SU-DHL-6 (cell line): Measurements from ENCODE around the gene ASTN2.
"Not testable (repeated sequence)": the region's sequence is repeated elsewhere in the genome, so short reads cannot be mapped to it uniquely, and the experiment has no call there.

Source experiments
- H2AFZ ChIP-seq: fragments of 200-600 bp; sonication (generic); 2 replicates; pipeline ENCODE4 v1.6.1; 2014; ENCODE audit warnings: low read depth, mild to moderate bottlenecking, moderate library complexity, mixed read lengths, antibody characterized with exemption, low read length; ENCODE audit not compliant: severe bottlenecking
- H3F3A ChIP-seq: fragments of 200-600 bp; shearing (Covaris generic); 2 replicates; pipeline ENCODE4 v1.6.0; 2016; ENCODE audit warnings: antibody characterized with exemption, mild to moderate bottlenecking; ENCODE audit not compliant: insufficient read depth
- H3K27ac ChIP-seq: fragments of 200-600 bp; sonication (generic); 2 replicates; pipeline ENCODE4 v1.5.1; 2016; ENCODE audit warnings: low read depth, mild to moderate bottlenecking, low read length, moderate library complexity, mixed read lengths
- H3K27me3 ChIP-seq: fragments of 200-600 bp; sonication (generic), shearing (Covaris generic); 2 replicates; pipeline ENCODE4 v1.6.0; 2014; ENCODE audit warnings: mild to moderate bottlenecking, low read length
- H3K36me3 ChIP-seq: fragments of 200-600 bp; sonication (generic); 2 replicates; pipeline ENCODE4 v1.6.1; 2014; ENCODE audit warnings: mild to moderate bottlenecking, low read length, mixed read lengths
- H3K4me2 ChIP-seq: fragments of 300-600, 200-600 bp; shearing (Covaris generic), sonication (generic); 2 replicates; pipeline ENCODE4 v1.6.0; 2014; ENCODE audit warnings: low read length, low read depth, mild to moderate bottlenecking; ENCODE audit not compliant: poor library complexity, severe bottlenecking
- H3K4me3 ChIP-seq: fragments of 200-600 bp; sonication (generic); 2 replicates; pipeline ENCODE4 v1.5.1; 2014; ENCODE audit warnings: antibody characterized with exemption, low read length, mild to moderate bottlenecking, mixed read lengths; ENCODE audit not compliant: insufficient read depth, poor library complexity, severe bottlenecking
- H3K79me2 ChIP-seq: fragments of 200-600 bp; sonication (generic); 2 replicates; pipeline ENCODE4 v1.6.1; 2014; ENCODE audit warnings: mild to moderate bottlenecking, low read length, moderate library complexity; ENCODE audit not compliant: insufficient read depth
- H3K9ac ChIP-seq: fragments of 200-600 bp; sonication (generic); 2 replicates; pipeline ENCODE4 v1.7.0; 2014; ENCODE audit warnings: mild to moderate bottlenecking, low read length
- H3K9me2 ChIP-seq: fragments of 200-600 bp; sonication (generic); replicated peaks from 2 replicates; pipeline ENCODE4 v1.6.1; 2014; ENCODE audit warnings: low read length; ENCODE audit not compliant: insufficient read depth
- H3K9me3 ChIP-seq: fragments of 200-600 bp; sonication (generic); 2 replicates; pipeline ENCODE4 v1.6.1; 2014; ENCODE audit warnings: low read length, mixed read lengths; ENCODE audit not compliant: insufficient read depth
- H4K20me1 ChIP-seq: fragments of 200-600 bp; sonication (generic); 2 replicates; pipeline ENCODE4 v1.6.1; 2014; ENCODE audit warnings: low read depth, mild to moderate bottlenecking, antibody characterized with exemption, low read length, moderate library complexity, mixed read lengths
- CTCF ChIP-seq: fragments of 200-600 bp; sonication (generic); IDR thresholded peaks from one replicate; pipeline ENCODE4 v1.5.1; 2017; ENCODE audit warnings: antibody characterized with exemption, mild to moderate bottlenecking, low read length, moderate library complexity; ENCODE audit not compliant: insufficient read depth, poor library complexity, severe bottlenecking
- EZH2phosphoT487 ChIP-seq: fragments of 200-600 bp; sonication (generic), shearing (Covaris generic); conservative IDR thresholded peaks from 2 replicates; pipeline ENCODE4 v1.6.1; 2018; ENCODE audit warnings: mild to moderate bottlenecking, antibody characterized with exemption, low read length, moderate library complexity, mixed read lengths

Gene ASTN2

GRCh38 chr9:116891424-116891823 lies 523.4 kb downstream of the ASTN2 start:
- Histone ChIP-seq H3K4me3 (no peak overlapping the region), H3K9me3 (no peaks in the 10 kb centered on the region), H3K27me3 (no peaks in the 10 kb centered on the region)

GRCh38 chr9:116888476-116888875 lies 526.4 kb downstream of the ASTN2 start:
- H3K27me3 ChIP-seq, H3K4me2 ChIP-seq, H3K4me3 ChIP-seq, H3F3A ChIP-seq, H3K9me2 ChIP-seq, H2AFZ ChIP-seq, H3K9ac ChIP-seq, H3K9me3 ChIP-seq, H4K20me1 ChIP-seq, H3K36me3 ChIP-seq, H3K27ac ChIP-seq, H3K79me2 ChIP-seq: not testable (repeated sequence)

More at GRCh38 chr9:116891424-116891823, 523.4 kb downstream of the ASTN2 start:
- H3K36me3 ChIP-seq = no peaks in the 10 kb centered on the region
- no peaks in the 10 kb centered on the region for H3K9me2 ChIP-seq
- H3K9ac ChIP-seq = no peak overlapping the region
- no peaks in the 10 kb centered on the region for H4K20me1 ChIP-seq
- H3K79me2 ChIP-seq = no peaks in the 10 kb centered on the region
- H3F3A ChIP-seq = no peaks in the 10 kb centered on the region
- no peak overlapping the region for H3K4me2 ChIP-seq
- H2AFZ ChIP-seq = no peak overlapping the region
- TF ChIP-seq EZH2phosphoT487 (no peak), CTCF (no peak)
- H3K27ac ChIP-seq = no peak overlapping the region

- no peaks in the 10 kb centered on the region for H3K9me3 ChIP-seq
Observed at GRCh38 chr9:116888066-116888465, 526.8 kb downstream of the ASTN2 start.

GRCh38 chr9:116883676-116884075 lies 531.2 kb downstream of the ASTN2 start:
- H3K36me3 ChIP-seq = no peaks in the 10 kb centered on the region
- H3K4me2 ChIP-seq = no peak overlapping the region
- H3K4me3 ChIP-seq = no peak overlapping the region
- H3K27ac ChIP-seq = no peak overlapping the region
- H3K27me3 ChIP-seq = no peaks in the 10 kb centered on the region
- no peaks in the 10 kb centered on the region for H3F3A ChIP-seq
- no peak overlapping the region for H3K9ac ChIP-seq
- H3K9me3 ChIP-seq = no peaks in the 10 kb centered on the region
- H3K9me2 ChIP-seq = no peaks in the 10 kb centered on the region
- no peaks in the 10 kb centered on the region for H4K20me1 ChIP-seq
- no peaks in the 10 kb centered on the region for H3K79me2 ChIP-seq
- no peak overlapping the region for H2AFZ ChIP-seq
- no peak for TF ChIP-seq CTCF
- TF ChIP-seq EZH2phosphoT487 = no peak

More at GRCh38 chr9:116888066-116888465, 526.8 kb downstream of the ASTN2 start:
- no peak for TF ChIP-seq EZH2phosphoT487
- no peak for TF ChIP-seq CTCF
- Histone ChIP-seq H3K9me2 (no peaks in the 10 kb centered on the region), H3K79me2 (no peaks in the 10 kb centered on the region), H3K36me3 (no peaks in the 10 kb centered on the region), H2AFZ (no peak overlapping the region), H3K27me3 (no peaks in the 10 kb centered on the region), H3K4me2 (no peak overlapping the region), H3K4me3 (no peak overlapping the region), H3K9ac (no peak overlapping the region), H3K27ac (no peak overlapping the region), H3F3A (no peaks in the 10 kb centered on the region), H4K20me1 (no peaks in the 10 kb centered on the region)
